DND-41 (cell line): ENCODE data around the gene COL6A5.

Source experiments
- EZH2 ChIP-seq: IDR thresholded peaks from 3 replicates; pipeline ENCODE4 v1.6.1; 2012; ENCODE audit warnings: borderline replicate concordance, low read depth, mild to moderate bottlenecking, moderate library complexity, low read length, inconsistent platforms; ENCODE audit not compliant: severe bottlenecking
- TF ChIP-seq, protein P1 (sequence below): IDR thresholded peaks from 2 replicates; pipeline ENCODE4 v1.5.1; 2012; ENCODE audit warnings: borderline replicate concordance, low read length, moderate library complexity, mild to moderate bottlenecking; ENCODE audit not compliant: poor library complexity, severe bottlenecking; ENCODE audit errors: extremely low read depth

DNA sequence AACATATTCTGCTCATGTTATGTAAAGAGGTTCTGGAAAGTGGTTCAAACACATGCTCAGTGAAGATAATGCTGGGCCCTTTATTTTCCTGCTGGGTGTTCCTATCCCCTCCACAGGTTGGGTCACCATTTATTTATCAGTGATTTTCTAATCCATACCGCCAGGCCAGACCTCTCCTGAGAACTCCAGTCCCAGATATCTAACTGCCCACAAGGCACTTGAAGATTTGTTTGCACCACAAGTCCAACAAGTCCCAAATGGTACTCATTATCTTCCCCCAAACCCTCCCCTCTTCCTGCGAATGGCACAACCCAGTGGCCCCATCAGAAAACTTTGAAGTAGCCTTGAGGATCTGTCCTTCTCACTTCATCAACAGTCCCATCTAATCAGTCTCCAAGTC is 176.9 kb downstream of the COL6A5 start:
- TF ChIP-seq, protein P1, sequence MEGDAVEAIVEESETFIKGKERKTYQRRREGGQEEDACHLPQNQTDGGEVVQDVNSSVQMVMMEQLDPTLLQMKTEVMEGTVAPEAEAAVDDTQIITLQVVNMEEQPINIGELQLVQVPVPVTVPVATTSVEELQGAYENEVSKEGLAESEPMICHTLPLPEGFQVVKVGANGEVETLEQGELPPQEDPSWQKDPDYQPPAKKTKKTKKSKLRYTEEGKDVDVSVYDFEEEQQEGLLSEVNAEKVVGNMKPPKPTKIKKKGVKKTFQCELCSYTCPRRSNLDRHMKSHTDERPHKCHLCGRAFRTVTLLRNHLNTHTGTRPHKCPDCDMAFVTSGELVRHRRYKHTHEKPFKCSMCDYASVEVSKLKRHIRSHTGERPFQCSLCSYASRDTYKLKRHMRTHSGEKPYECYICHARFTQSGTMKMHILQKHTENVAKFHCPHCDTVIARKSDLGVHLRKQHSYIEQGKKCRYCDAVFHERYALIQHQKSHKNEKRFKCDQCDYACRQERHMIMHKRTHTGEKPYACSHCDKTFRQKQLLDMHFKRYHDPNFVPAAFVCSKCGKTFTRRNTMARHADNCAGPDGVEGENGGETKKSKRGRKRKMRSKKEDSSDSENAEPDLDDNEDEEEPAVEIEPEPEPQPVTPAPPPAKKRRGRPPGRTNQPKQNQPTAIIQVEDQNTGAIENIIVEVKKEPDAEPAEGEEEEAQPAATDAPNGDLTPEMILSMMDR = no peak
- TF ChIP-seq EZH2 = no peak
